Endodermal cell (in vitro differentiated cells): ENCODE measurements around the gene PHTF1. TPM values are rescaled to one million over a fixed set of nuclear protein-coding genes. Genes with fewer than 3 reads are reported as not detected.
A peak's percentile ranks its signal among the peaks of the same experiment; 100 is the strongest.

Experiments
- DNase-seq: peaks from one replicate; pipeline ENCODE4 v3.0.0-alpha.2; 2017
- H3K27ac ChIP-seq: 2 replicates; pipeline ENCODE4 v1.5.1; 2013; ENCODE audit warnings: mild to moderate bottlenecking, low read depth, low read length, moderate library complexity
- H3K27me3 ChIP-seq: 2 replicates; pipeline ENCODE4 v1.6.1; 2013; ENCODE audit warnings: mild to moderate bottlenecking, low read length, moderate library complexity; ENCODE audit not compliant: insufficient read depth, control insufficient read depth, poor library complexity, severe bottlenecking
- H3K36me3 ChIP-seq: 2 replicates; pipeline ENCODE4 v1.7.0; 2013; ENCODE audit warnings: mild to moderate bottlenecking, low read length, moderate library complexity; ENCODE audit not compliant: control insufficient read depth, insufficient read depth
- H3K4me1 ChIP-seq: one replicate; pipeline ENCODE4 v1.7.0; 2013; ENCODE audit warnings: low read length; ENCODE audit not compliant: control insufficient read depth, insufficient read depth
- H3K4me3 ChIP-seq: 2 replicates; pipeline ENCODE4 v1.5.1; 2013; ENCODE audit warnings: mild to moderate bottlenecking, low read length, moderate library complexity
- H3K9ac ChIP-seq: 2 replicates; pipeline ENCODE4 v1.6.1; 2013; ENCODE audit warnings: mild to moderate bottlenecking, low read length, moderate library complexity; ENCODE audit not compliant: poor library complexity, severe bottlenecking; ENCODE audit errors: extremely low read depth
- H3K9me3 ChIP-seq: 2 replicates; pipeline ENCODE4 v1.6.1; 2013; ENCODE audit warnings: mild to moderate bottlenecking, low read length, moderate library complexity; ENCODE audit not compliant: control insufficient read depth
- H3K27ac Mint-ChIP-seq: 2 replicates; pipeline ENCODE4 v1.8.0; 2020; ENCODE audit warnings: mixed read lengths
- H3K27me3 Mint-ChIP-seq: 2 replicates; pipeline ENCODE4 v1.8.0; 2021; ENCODE audit warnings: mild to moderate bottlenecking, mixed read lengths; ENCODE audit not compliant: insufficient read depth
- H3K36me3 Mint-ChIP-seq: 2 replicates; pipeline ENCODE4 v1.8.0; 2020; ENCODE audit warnings: low read depth, mixed read lengths
- H3K4me1 Mint-ChIP-seq: 2 replicates; pipeline ENCODE4 v1.8.0; 2020; ENCODE audit warnings: mixed read lengths
- H3K4me3 Mint-ChIP-seq: 2 replicates; pipeline ENCODE4 v1.8.0; 2020; ENCODE audit warnings: mild to moderate bottlenecking, moderate library complexity, mixed read lengths
- H3K9me3 Mint-ChIP-seq: 2 replicates; pipeline ENCODE4 v1.8.0; 2020; ENCODE audit warnings: mild to moderate bottlenecking, mixed read lengths
- CTCF ChIP-seq: fragments of 200-600 bp; sonication (generic); conservative IDR thresholded peaks from 2 replicates; pipeline ENCODE4 v1.5.0; 2021; ENCODE audit warnings: antibody characterized with exemption, mild to moderate bottlenecking
- WGBS, 2 experiments: methylation state at CpG; one replicate each; pipeline versions ENCODE4 v1.1.5 to v1.1.7; 2013; ENCODE audit warnings: missing lambda C conversion rate in 2 of 2, mixed read lengths in 1 of 2; ENCODE audit not compliant: insufficient coverage in 1 of 2, insufficient read length in 1 of 2; 5-methylcytosine and 5-hydroxymethylcytosine counted together
- total RNA-seq, 2 donors: library from RNA; stranded (reverse); fragmentation: NEBNext Ultra II Directional in 1 of 2; extraction: Animal tissue kit (Norgen Biotek cat#: 25700) in 1 of 2; gene quantifications; 2 replicates in 1 of 2; 3 replicates in 1 of 2; pipeline ENCODE4 v1.2.1, GENCODE V29; 2021

The PHTF1 gene
- total RNA-seq, 2 donors from 2014 or later = 43.8 to 56.5 TPM

GRCh38 chr1:113701429-113701828, 57.9 kb downstream of the PHTF1 start:
- H3K27ac Mint-ChIP-seq = peak overlapping the region; percentile 46
- no peak for TF ChIP-seq CTCF
- 77% methylated on average over 3 of the region's 3 CpGs; no CpG with 5 or more reads in 1 of the 2 experiments for WGBS, 2 experiments

GRCh38 chr1:113694910-113695309, 64.4 kb downstream of the PHTF1 start:
- no peak overlapping the region for H3K9ac ChIP-seq
- Mint-ChIP-seq H3K4me1 (no peaks in the 10 kb centered on the region), H3K27me3 (no peaks in the 10 kb centered on the region), H3K36me3 (peaks cover 87% of the 10 kb centered on the region), H3K4me3 (no peak overlapping the region), H3K9me3 (peaks cover 36% of the 10 kb centered on the region), H3K27ac (no peak overlapping the region)
- H3K27me3 ChIP-seq = no peaks in the 10 kb centered on the region
- peaks cover 37% of the 10 kb centered on the region for H3K9me3 ChIP-seq
- TF ChIP-seq CTCF = no peak
- peaks cover 51% of the 10 kb centered on the region for H3K36me3 ChIP-seq
- no peaks in the 10 kb centered on the region for H3K4me1 ChIP-seq
- DNase-seq = no peak
- H3K27ac ChIP-seq = no peak overlapping the region
- peak overlapping the region; percentile 4 for H3K4me3 ChIP-seq

More at GRCh38 chr1:113701429-113701828, 57.9 kb downstream of the PHTF1 start:
- Histone ChIP-seq H3K27me3 (no peaks in the 10 kb centered on the region), H3K4me3 (no peak overlapping the region), H3K9me3 (peaks cover 22% of the 10 kb centered on the region), H3K9ac (no peak overlapping the region), H3K4me1 (no peaks in the 10 kb centered on the region), H3K27ac (no peak overlapping the region), H3K36me3 (peaks cover 56% of the 10 kb centered on the region)
- Mint-ChIP-seq H3K4me1 (peaks cover 3% of the 10 kb centered on the region), H3K9me3 (no peaks in the 10 kb centered on the region), H3K36me3 (peaks cover 64% of the 10 kb centered on the region), H3K27me3 (no peaks in the 10 kb centered on the region), H3K4me3 (no peak overlapping the region)
- DNase-seq = peak; percentile 67

DNA sequence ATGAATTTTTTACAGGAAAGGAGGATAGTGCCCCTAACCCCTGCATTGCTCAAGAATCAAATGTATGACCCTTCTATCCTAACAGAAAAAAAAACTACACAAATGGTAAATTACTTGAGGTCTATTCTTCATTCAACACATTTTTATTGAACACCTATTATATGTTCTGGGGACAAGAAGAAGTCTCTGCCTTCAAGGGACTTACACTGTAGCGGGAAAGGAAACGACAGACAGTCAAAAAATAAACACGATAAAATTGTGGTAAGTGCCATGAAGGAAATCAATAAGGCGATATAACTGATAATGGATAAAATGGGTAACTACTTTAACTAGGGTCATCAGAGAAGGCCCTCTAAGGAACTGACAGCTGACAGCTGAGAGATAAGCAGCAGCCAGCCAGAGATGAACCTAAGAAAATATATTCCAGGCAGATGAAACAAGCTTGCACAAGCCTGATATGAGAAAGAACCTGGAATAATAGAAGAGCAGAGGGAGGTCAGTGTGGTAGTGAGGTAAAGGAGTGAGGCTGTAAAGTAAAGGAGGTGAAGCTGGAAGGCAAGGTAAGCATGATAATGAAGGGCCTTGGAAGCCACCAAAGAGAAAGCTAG, 66.4 kb downstream of the PHTF1 start:
- H3K9ac ChIP-seq = no peak overlapping the region
- H3K4me1 Mint-ChIP-seq = no peaks in the 10 kb centered on the region
- peaks cover 52% of the 10 kb centered on the region for H3K36me3 ChIP-seq
- no peak overlapping the region for H3K27ac Mint-ChIP-seq
- peaks cover 51% of the 10 kb centered on the region for H3K9me3 ChIP-seq
- H3K4me3 ChIP-seq = no peak overlapping the region
- no peaks in the 10 kb centered on the region for H3K27me3 Mint-ChIP-seq
- TF ChIP-seq CTCF = no peak
- WGBS, 2 experiments = 94 to 100% methylated on average over 4 of the region's 4 CpGs
- no peaks in the 10 kb centered on the region for H3K4me1 ChIP-seq
- no peak overlapping the region for H3K27ac ChIP-seq
- no peaks in the 10 kb centered on the region for H3K27me3 ChIP-seq
- no peak for DNase-seq
- H3K36me3 Mint-ChIP-seq = peaks cover 82% of the 10 kb centered on the region
- no peak overlapping the region for H3K4me3 Mint-ChIP-seq
- H3K9me3 Mint-ChIP-seq = peaks cover 45% of the 10 kb centered on the region
